GM10847 (cell line): ENCODE measurements around the gene TRAPPC3L.

Experiments
- POLR2A ChIP-seq: IDR thresholded peaks from 2 replicates; pipeline ENCODE4 v1.6.1; 2011; ENCODE audit not compliant: insufficient read length; ENCODE audit errors: extremely low read depth

Gene TRAPPC3L

GRCh38 chr6:116545651-116546050 is at the start of gene TRAPPC3L:
TSS of gene TRAPPC3L (minus strand) at chr6:116545684. CDS start at chr6:116545514, 170 bp downstream.
- no peak for TF ChIP-seq POLR2A

- TF ChIP-seq POLR2A = no peak
Observed at GRCh38 chr6:116595247-116595646, 49.8 kb upstream of the TRAPPC3L start.

GRCh38 chr6:116586738-116587137 is 41.3 kb upstream of the TRAPPC3L start:
- TF ChIP-seq POLR2A = no peak

GRCh38 chr6:116586276-116586675 is 40.8 kb upstream of the TRAPPC3L start:
- no peak for TF ChIP-seq POLR2A

GRCh38 chr6:116580198-116580597 is 34.7 kb upstream of the TRAPPC3L start:
- TF ChIP-seq POLR2A = no peak

- no peak for TF ChIP-seq POLR2A
Observed at GRCh38 chr6:116579143-116579542, 33.7 kb upstream of the TRAPPC3L start.

- no peak for TF ChIP-seq POLR2A
Observed at GRCh38 chr6:116578335-116578734, 32.9 kb upstream of the TRAPPC3L start.

- TF ChIP-seq POLR2A = no peak
Observed at GRCh38 chr6:116577486-116577885, 32.0 kb upstream of the TRAPPC3L start.

GRCh38 chr6:116575227-116575626 is 29.7 kb upstream of the TRAPPC3L start:
- TF ChIP-seq POLR2A = no peak

- no peak for TF ChIP-seq POLR2A
Observed at GRCh38 chr6:116572162-116572561, 26.7 kb upstream of the TRAPPC3L start.

GRCh38 chr6:116571683-116572000 is 26.2 kb upstream of the TRAPPC3L start:
- TF ChIP-seq POLR2A = no peak

- peak; percentile 80 for TF ChIP-seq POLR2A
Observed at GRCh38 chr6:116570856-116571682, 25.6 kb upstream of the TRAPPC3L start, which contains the start of gene RWDD1. TSS of gene RWDD1 (plus strand) at chr6:116571504. CDS start at chr6:116571583, 79 bp downstream.

- TF ChIP-seq POLR2A = no peak
Observed at GRCh38 chr6:116568821-116569755, 23.6 kb upstream of the TRAPPC3L start.

- TF ChIP-seq POLR2A = no peak
Observed at GRCh38 chr6:116568111-116568510, 22.6 kb upstream of the TRAPPC3L start.

GRCh38 chr6:116564921-116565872 is 19.7 kb upstream of the TRAPPC3L start:
- no peak for TF ChIP-seq POLR2A
